RWPE1 (cell line): ENCODE results near the gene ZBTB21.

Experiments
- CTCF ChIA-PET: fragments of 350-600 bp; sonication (Branson Sonifier 250); formaldehyde crosslinking; extraction: SDS; loops from one replicate; lab custom pipeline; 2021; lab: Yijun Ruan, JAX
- POLR2A ChIA-PET: fragments of 400-600 bp; formaldehyde crosslinking; extraction: SDS; loops from one replicate; lab custom pipeline; 2020; ENCODE audit warnings: antibody characterized with exemption; ENCODE audit not compliant: low non-redundant PET; lab: Yijun Ruan, JAX
- DNase-seq: peaks from one replicate; pipeline ENCODE4 v3.0.0; 2012; ENCODE audit warnings: low spot score
- H3K27ac ChIP-seq: fragments of 450-650 bp; 2 replicates; pipeline ENCODE4 v1.5.1; 2017
- CTCF ChIP-seq: fragments of 450-650 bp; conservative IDR thresholded peaks from 2 replicates; pipeline ENCODE4 v1.5.1; 2017; ENCODE audit warnings: low read depth, mild to moderate bottlenecking

ZBTB21 gene

DNA sequence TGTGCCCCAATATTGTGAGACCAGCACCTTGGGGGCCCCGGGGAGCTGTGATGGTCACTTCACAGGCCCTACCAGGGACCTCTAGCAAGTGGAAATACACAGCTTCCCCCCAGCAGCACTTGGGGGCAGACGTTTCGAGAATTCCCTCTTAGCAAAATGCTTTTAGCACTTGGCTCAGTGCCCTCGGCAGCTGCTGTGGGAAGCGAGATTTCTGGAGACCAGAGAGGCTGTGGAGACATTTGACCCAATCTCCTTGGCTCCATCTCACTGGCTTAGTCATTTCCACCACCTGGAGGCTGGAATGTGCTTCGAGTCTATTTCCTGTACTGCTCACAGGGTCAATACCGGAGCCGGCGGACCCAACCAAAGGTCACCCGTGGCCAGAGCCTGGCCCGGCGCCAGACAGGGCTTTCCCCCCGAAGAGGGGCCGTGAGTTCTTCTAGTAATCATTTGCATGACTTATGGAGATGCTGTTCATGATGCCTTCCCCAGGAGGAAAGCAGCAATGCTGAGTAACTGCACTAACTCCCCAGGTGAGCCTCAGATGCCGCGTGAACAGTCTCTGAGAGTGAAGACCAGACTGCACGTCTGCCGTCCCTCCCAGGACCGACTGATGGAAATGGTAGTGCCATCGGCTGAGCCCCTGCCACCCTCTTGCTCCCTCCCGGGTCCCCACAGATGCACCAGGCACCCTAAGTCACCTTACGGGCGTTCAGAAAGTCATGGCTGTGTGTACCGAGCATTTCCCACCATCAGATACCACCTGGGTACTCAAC lies 52.0 kb downstream of the ZBTB21 start:
- peak; percentile 28 for TF ChIP-seq CTCF
- ChIA-PET POLR2A (interaction anchor here (0.6 kb wide), 1 partner anchor 25 kb away, joined by 5 read pairs; no protein-coding TSS in a partner anchor), CTCF (interaction anchor here (0.6 to 1.1 kb wide), 6 partner anchors 51 to 338 kb away, joined by 3 read pairs; no protein-coding TSS in a partner anchor)
- DNase-seq = peak; percentile 88
- peak overlapping the region; percentile 92 for H3K27ac ChIP-seq

GRCh38 chr21:41956926-41957729 lies 53.0 kb downstream of the ZBTB21 start:
- peak; percentile 57 for DNase-seq
- ChIA-PET CTCF (interaction anchor here (0.6 to 1.0 kb wide), 5 partner anchors 151 to 337 kb away, joined by 3 to 5 read pairs (median 3); no protein-coding TSS in a partner anchor), POLR2A (no interaction called here)
- no peak for TF ChIP-seq CTCF
- peak overlapping the region; percentile 92 for H3K27ac ChIP-seq

GRCh38 chr21:41955516-41955915 lies 54.6 kb downstream of the ZBTB21 start:
- no peak for DNase-seq
- peak overlapping the region; percentile 92 for H3K27ac ChIP-seq
- CTCF ChIA-PET = interaction anchor here (0.7 kb wide), 1 partner anchor 152 kb away, joined by 3 read pairs; no protein-coding TSS in a partner anchor
- TF ChIP-seq CTCF = no peak
- POLR2A ChIA-PET = no interaction called here

GRCh38 chr21:41954654-41955499 lies 55.3 kb downstream of the ZBTB21 start:
- H3K27ac ChIP-seq = peak overlapping the region; percentile 92
- ChIA-PET CTCF (no interaction called here), POLR2A (no interaction called here)
- no peak for TF ChIP-seq CTCF
- no peak for DNase-seq

- TF ChIP-seq CTCF = no peak
- ChIA-PET POLR2A (no interaction called here), CTCF (interaction anchor here (0.7 kb wide), 1 partner anchor 106 kb away, joined by 3 read pairs; no protein-coding TSS in a partner anchor)
- H3K27ac ChIP-seq = peak within 1 kb of the TSS; percentile 92
- peak; percentile 68 for DNase-seq
Observed at GRCh38 chr21:41953831-41954653, 56.1 kb downstream of the ZBTB21 start, which contains the start of gene C2CD2. Gene C2CD2 (minus strand): TSS chr21:41954018. CDS start chr21:41953648, 370 bp downstream.
